Liver (tissue), 9 donors: ENCODE data around the gene TUBB4B. TPM values are rescaled to one million over a fixed set of nuclear protein-coding genes. Genes with fewer than 3 reads are reported as not detected.

Experiments used
- DNase-seq: peaks from one replicate; pipeline ENCODE4 v3.0.0-alpha.2; 2017; ENCODE audit warnings: low spot score
- H3K27ac ChIP-seq, 2 donors: one replicate each; pipeline ENCODE4 v1.7.0; 2013; ENCODE audit warnings: inconsistent platforms in 2 of 2, low read length in 2 of 2, control low read depth in 1 of 2, low read depth in 1 of 2, mild to moderate bottlenecking in 1 of 2
- H3K27me3 ChIP-seq, 4 donors: one replicate each; pipeline versions ENCODE4 v1.6.1 to v1.7.0; 2013; ENCODE audit warnings: low read length in 3 of 4, inconsistent platforms in 1 of 4, mild to moderate bottlenecking in 1 of 4, moderate library complexity in 1 of 4; ENCODE audit not compliant: control insufficient read depth in 4 of 4, insufficient read depth in 4 of 4
- H3K36me3 ChIP-seq, 4 donors: one replicate each; pipeline versions ENCODE4 v1.6.1 to v1.7.0; 2013; ENCODE audit warnings: low read length in 3 of 4, mild to moderate bottlenecking in 3 of 4, low read depth in 1 of 4, moderate library complexity in 1 of 4; ENCODE audit not compliant: control insufficient read depth in 4 of 4, insufficient read depth in 3 of 4
- H3K4me1 ChIP-seq, 4 donors: one replicate each; pipeline versions ENCODE4 v1.6.1 to v1.7.0; 2013; ENCODE audit warnings: low read length in 3 of 4, mild to moderate bottlenecking in 3 of 4, moderate library complexity in 1 of 4; ENCODE audit not compliant: control insufficient read depth in 4 of 4, insufficient read depth in 4 of 4
- H3K4me3 ChIP-seq, 3 donors: one replicate each; pipeline versions ENCODE4 v1.6.1 to v1.7.0; 2013; ENCODE audit warnings: low read length in 3 of 3, control low read depth in 1 of 3, low read depth in 1 of 3, mild to moderate bottlenecking in 1 of 3
- H3K9ac ChIP-seq, 2 donors: one replicate each; pipeline ENCODE4 v1.7.0; 2013; ENCODE audit warnings: low read length in 2 of 2, mild to moderate bottlenecking in 2 of 2, moderate library complexity in 2 of 2, control low read depth in 1 of 2, low read depth in 1 of 2
- H3K9me3 ChIP-seq, 4 donors: one replicate each; pipeline versions ENCODE4 v1.6.1 to v1.7.0; 2013; ENCODE audit warnings: low read length in 3 of 4; ENCODE audit not compliant: control insufficient read depth in 4 of 4
- CTCF ChIP-seq: fragments of 150-350 bp; IDR thresholded peaks from 2 replicates; pipeline ENCODE4 v1.5.1; 2017; ENCODE audit warnings: improper control_type of control experiment, low read depth, low read length; ENCODE audit not compliant: missing input control
- EGR1 ChIP-seq, 2 donors: IDR thresholded peaks; 2 replicates each; pipeline ENCODE4 v1.6.1; 2016 to 2018; ENCODE audit warnings: antibody characterized with exemption in 2 of 2, low read depth in 2 of 2
- FOXA1 ChIP-seq: IDR thresholded peaks from 2 replicates; pipeline ENCODE4 v1.6.1; 2016; ENCODE audit warnings: antibody characterized with exemption
- FOXA2 ChIP-seq: IDR thresholded peaks from 2 replicates; pipeline ENCODE4 v1.6.1; 2016; ENCODE audit warnings: antibody characterized with exemption
- GABPA ChIP-seq, 2 donors: IDR thresholded peaks in 1 of 2; conservative IDR thresholded peaks in 1 of 2; 2 replicates each; pipeline ENCODE4 v1.6.1; 2016; ENCODE audit warnings: antibody characterized with exemption in 2 of 2, mild to moderate bottlenecking in 1 of 2, moderate library complexity in 1 of 2
- HNF4A ChIP-seq, 2 donors: conservative IDR thresholded peaks; 2 replicates each; pipeline ENCODE4 v1.6.1; 2016; ENCODE audit warnings: antibody characterized with exemption in 2 of 2, mild to moderate bottlenecking in 2 of 2
- HNF4G ChIP-seq: IDR thresholded peaks from 2 replicates; pipeline ENCODE4 v1.6.1; 2016; ENCODE audit warnings: antibody characterized with exemption
- JUND ChIP-seq, 2 donors: IDR thresholded peaks; 2 replicates each; pipeline ENCODE4 v1.6.1; 2016; ENCODE audit warnings: antibody characterized with exemption in 2 of 2
- NR2F2 ChIP-seq: IDR thresholded peaks from 2 replicates; pipeline ENCODE4 v1.6.1; 2016; ENCODE audit warnings: antibody characterized with exemption
- RAD21 ChIP-seq, 2 donors: IDR thresholded peaks; 2 replicates each; pipeline ENCODE4 v1.6.1; 2016; ENCODE audit warnings: antibody characterized with exemption in 2 of 2, mild to moderate bottlenecking in 2 of 2
- REST ChIP-seq: IDR thresholded peaks from 2 replicates; pipeline ENCODE4 v1.6.1; 2016; ENCODE audit warnings: antibody characterized with exemption, mild to moderate bottlenecking
- RXRA ChIP-seq, 2 donors: IDR thresholded peaks; 2 replicates each; pipeline ENCODE4 v1.6.1; 2017 to 2018; ENCODE audit warnings: antibody characterized with exemption in 2 of 2, mild to moderate bottlenecking in 1 of 2
- SP1 ChIP-seq: IDR thresholded peaks from 2 replicates; pipeline ENCODE4 v1.6.1; 2018; ENCODE audit warnings: antibody characterized with exemption, mild to moderate bottlenecking
- TAF1 ChIP-seq: conservative IDR thresholded peaks from 2 replicates; pipeline ENCODE4 v1.6.1; 2016; ENCODE audit warnings: antibody characterized with exemption, mild to moderate bottlenecking
- YY1 ChIP-seq: IDR thresholded peaks from 2 replicates; pipeline ENCODE4 v1.6.1; 2016; ENCODE audit warnings: antibody characterized with exemption, mild to moderate bottlenecking
- WGBS: extraction: QIAGEN DNeasy Blood & Tissue Kit; methylation state at CpG from one replicate; pipeline ENCODE4 v1.1.7; 2013; 5-methylcytosine and 5-hydroxymethylcytosine counted together
- polyA plus RNA-seq, 2 donors: library from polyadenylated mRNA; stranded (reverse) in 1 of 2; unstranded in 1 of 2; fragments of 200-250 nt in 1 of 2; fragments of >200 nt in 1 of 2; fragmentation: Nextera tagmentation in 1 of 2; extraction: Ambion mirVana in 1 of 2; gene quantifications; one replicate each; pipeline versions ENCODE4 v1.2.1 to v1.2.3, GENCODE V29; 2013 to 2015
- total RNA-seq, 2 donors: library from RNA; depleted of rRNA; stranded (reverse); fragments of >200 nt; gene quantifications; one replicate each; pipeline ENCODE4 v1.2.3, GENCODE V29; 2014
- TF ChIP-seq, protein P1 (sequence below): IDR thresholded peaks from 2 replicates; pipeline ENCODE4 v1.6.1; 2016; ENCODE audit warnings: antibody characterized with exemption
- TF ChIP-seq, protein P2 (sequence below): IDR thresholded peaks from 2 replicates; pipeline ENCODE4 v1.6.1; 2016; ENCODE audit warnings: antibody characterized with exemption
- TF ChIP-seq, protein P3 (sequence below): IDR thresholded peaks from 2 replicates; pipeline ENCODE4 v1.6.1; 2016; ENCODE audit warnings: antibody characterized with exemption
- donor health status: healthy.
- donor health status: healthy.
- donor health status: healthy.
- donor health status: healthy.
- donor health status: healthy.

Gene TUBB4B
- total and polyA plus RNA-seq, 4 donors = 173 to 199 (median 185) TPM

DNA sequence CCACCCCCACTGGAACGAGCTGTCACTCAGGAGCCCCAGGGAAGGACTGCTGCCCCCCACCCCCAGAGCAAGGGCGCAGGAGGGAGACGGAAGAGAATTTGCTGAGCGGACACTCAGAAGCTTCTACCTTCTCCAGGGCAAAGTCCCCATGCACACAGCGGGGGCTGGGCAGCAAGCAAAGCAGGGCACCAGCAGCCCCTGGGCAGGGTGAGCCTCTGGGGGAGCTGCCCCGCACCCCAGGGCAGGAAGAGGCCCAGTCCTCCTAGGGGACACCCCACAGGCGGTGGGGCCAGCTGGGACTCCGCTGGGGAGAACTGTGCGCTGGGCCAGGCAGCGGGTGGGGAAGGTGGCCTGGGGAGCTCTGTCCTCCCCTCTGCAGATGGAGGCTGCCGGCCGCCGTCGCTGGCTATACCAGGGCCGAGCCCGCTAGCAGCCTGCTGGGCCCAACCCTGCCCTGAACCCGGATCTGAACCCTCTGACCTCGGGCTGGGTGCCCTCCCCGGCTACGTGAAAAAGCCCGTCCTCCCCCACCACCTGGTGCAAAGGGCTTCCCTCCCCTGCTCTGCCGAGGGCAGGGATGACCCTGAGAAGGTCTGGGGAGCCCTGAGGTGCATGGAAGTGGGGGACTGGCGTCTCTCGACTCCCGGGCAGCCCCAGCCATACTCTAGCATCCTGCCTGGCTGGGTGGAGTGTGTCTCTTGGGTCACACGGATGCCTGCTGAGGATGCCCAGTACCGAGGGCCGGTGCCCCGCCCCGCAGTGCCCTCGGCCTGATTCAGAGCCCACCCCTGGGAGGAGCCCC is 11.0 kb upstream of the TUBB4B start:
- Histone ChIP-seq H3K27me3 (no peaks in the 10 kb centered on the region), H3K36me3 (no peaks in the 10 kb centered on the region), H3K9ac (no peak overlapping the region), H3K27ac (no peak overlapping the region), H3K4me1 (peaks cover 0 to 4% (median 0%) of the 10 kb centered on the region in 4 donors), H3K9me3 (no peaks in the 10 kb centered on the region), H3K4me3 (no peak overlapping the region)
- 45% methylated on average over 31 of the region's 31 CpGs for WGBS
- TF ChIP-seq CTCF = no peak
- no peak for TF ChIP-seq HNF4G
- no peak for DNase-seq

DNA sequence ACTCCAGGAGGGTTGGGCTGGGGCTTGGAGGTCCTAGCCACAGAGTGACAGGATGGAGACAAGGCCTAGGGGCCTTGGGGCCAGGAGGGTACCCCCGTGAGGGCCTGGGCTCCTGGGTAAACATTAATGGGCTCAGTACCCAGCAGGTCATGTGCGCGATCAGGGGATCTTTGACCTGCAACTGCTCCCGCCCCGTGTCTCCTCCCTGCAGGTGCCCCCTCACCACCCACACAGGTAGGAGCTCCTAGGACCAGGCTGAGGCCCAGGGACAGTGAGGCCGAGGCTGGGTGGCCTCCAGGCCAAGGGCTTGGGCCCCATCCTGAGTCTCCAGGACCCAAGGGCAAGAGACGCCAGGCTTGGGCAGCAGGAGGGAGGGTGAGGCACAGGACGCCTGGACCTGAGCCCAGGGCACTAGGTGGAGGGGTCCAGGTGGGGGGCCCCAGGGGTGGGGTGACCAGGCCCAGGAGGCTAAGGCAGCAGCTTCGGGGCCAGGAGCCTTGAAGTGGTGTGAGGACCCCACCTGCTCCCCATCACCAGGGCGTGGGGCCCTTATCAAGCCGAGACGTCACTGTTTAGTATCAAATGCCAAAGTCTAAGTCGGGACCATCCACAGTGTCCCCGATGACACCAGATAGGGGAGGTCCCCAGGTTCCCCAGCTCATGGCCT is 10.2 kb upstream of the TUBB4B start, which contains the start of gene SLC34A3:
SLC34A3 (plus strand) TSS at position 197 of the 667 bp plus-strand sequence. CDS start 802 bp downstream, outside the sequence.
- TF ChIP-seq HNF4A (conservative IDR thresholded peaks at IDR 0.05) (no peak), YY1 (no peak), REST (no peak), CTCF (no peak), NR2F2 (no peak), GABPA (IDR thresholded peaks at IDR 0.05 in 1 of 2, conservative IDR thresholded peaks at IDR 0.05 in 1 of 2) (no peak), RAD21 (IDR thresholded peaks at IDR 0.05) (no peak), HNF4G (no peak), RXRA (IDR thresholded peaks at IDR 0.05) (no peak), SP1 (no peak), FOXA2 (no peak), EGR1 (IDR thresholded peaks at IDR 0.05; ENCODE audit: low read depth in 2 of 2) (no peak), TAF1 (no peak), JUND (IDR thresholded peaks at IDR 0.05) (no peak), FOXA1 (no peak)
- TF ChIP-seq, protein P1, sequence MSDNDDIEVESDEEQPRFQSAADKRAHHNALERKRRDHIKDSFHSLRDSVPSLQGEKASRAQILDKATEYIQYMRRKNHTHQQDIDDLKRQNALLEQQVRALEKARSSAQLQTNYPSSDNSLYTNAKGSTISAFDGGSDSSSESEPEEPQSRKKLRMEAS = no peak
- TF ChIP-seq, protein P2, sequence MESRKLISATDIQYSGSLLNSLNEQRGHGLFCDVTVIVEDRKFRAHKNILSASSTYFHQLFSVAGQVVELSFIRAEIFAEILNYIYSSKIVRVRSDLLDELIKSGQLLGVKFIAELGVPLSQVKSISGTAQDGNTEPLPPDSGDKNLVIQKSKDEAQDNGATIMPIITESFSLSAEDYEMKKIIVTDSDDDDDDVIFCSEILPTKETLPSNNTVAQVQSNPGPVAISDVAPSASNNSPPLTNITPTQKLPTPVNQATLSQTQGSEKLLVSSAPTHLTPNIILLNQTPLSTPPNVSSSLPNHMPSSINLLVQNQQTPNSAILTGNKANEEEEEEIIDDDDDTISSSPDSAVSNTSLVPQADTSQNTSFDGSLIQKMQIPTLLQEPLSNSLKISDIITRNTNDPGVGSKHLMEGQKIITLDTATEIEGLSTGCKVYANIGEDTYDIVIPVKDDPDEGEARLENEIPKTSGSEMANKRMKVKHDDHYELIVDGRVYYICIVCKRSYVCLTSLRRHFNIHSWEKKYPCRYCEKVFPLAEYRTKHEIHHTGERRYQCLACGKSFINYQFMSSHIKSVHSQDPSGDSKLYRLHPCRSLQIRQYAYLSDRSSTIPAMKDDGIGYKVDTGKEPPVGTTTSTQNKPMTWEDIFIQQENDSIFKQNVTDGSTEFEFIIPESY = no peak
- TF ChIP-seq, protein P3, sequence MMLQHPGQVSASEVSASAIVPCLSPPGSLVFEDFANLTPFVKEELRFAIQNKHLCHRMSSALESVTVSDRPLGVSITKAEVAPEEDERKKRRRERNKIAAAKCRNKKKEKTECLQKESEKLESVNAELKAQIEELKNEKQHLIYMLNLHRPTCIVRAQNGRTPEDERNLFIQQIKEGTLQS = no peak
- WGBS = 69% methylated on average over 14 of the region's 14 CpGs
- no peak for DNase-seq
- Histone ChIP-seq H3K9me3 (no peaks in the 10 kb centered on the region), H3K9ac (no peak within 1 kb of the TSS), H3K27ac (no peak within 1 kb of the TSS), H3K27me3 (no peaks in the 10 kb centered on the region), H3K36me3 (no peaks in the 10 kb centered on the region), H3K4me1 (peaks cover 0 to 4% (median 0%) of the 10 kb centered on the region in 4 donors), H3K4me3 (no peak within 1 kb of the TSS)
